SK-N-SH (cell line): Measurements from ENCODE around the gene SCEL. TPM values are rescaled to one million over a fixed set of nuclear protein-coding genes. Genes with fewer than 3 reads are reported as not detected.

Experiments
- CTCF ChIA-PET: fragments of 300-600, 350-600 bp; formaldehyde crosslinking; extraction: SDS; loops from one replicate; lab custom pipeline; 2021; lab: Yijun Ruan, JAX
- POLR2A ChIA-PET: fragments of 350-600 bp; sonication (Branson Sonifier 250); formaldehyde crosslinking; extraction: SDS; loops from one replicate; lab custom pipeline; 2020; ENCODE audit warnings: antibody characterized with exemption, inconsistent platforms; lab: Yijun Ruan, JAX
- DNase-seq: peaks from one replicate; pipeline ENCODE4 v3.0.0; 2012
- H2AFZ ChIP-seq: fragments of 200-600 bp; sonication (generic); 2 replicates; pipeline ENCODE4 v1.8.1; 2016; ENCODE audit warnings: antibody characterized with exemption, mild to moderate bottlenecking, low read depth
- H3F3A ChIP-seq: fragments of 200-600 bp; sonication (generic); replicated peaks from 2 replicates; pipeline ENCODE3; 2016; ENCODE audit warnings: antibody characterized with exemption, mild to moderate bottlenecking; ENCODE audit not compliant: insufficient read depth
- H3K27ac ChIP-seq, 2 experiments: fragments of 200-500 bp in 1 of 2; fragments of 200-600 bp in 1 of 2; sonication (Bioruptor generic) in 1 of 2; sonication (generic), shearing (Covaris generic) in 1 of 2; 2 replicates each; pipeline versions ENCODE4 v1.5.1 to v1.6.1; 2014 to 2016; ENCODE audit warnings: low read depth in 2 of 2, inconsistent platforms in 1 of 2, low read length in 1 of 2, mild to moderate bottlenecking in 1 of 2, mixed read lengths in 1 of 2
- H3K27me3 ChIP-seq: fragments of 200-600 bp; sonication (generic), shearing (Covaris generic); 2 replicates; pipeline ENCODE4 v1.6.1; 2016; ENCODE audit warnings: mixed run types; ENCODE audit not compliant: insufficient read depth
- H3K36me3 ChIP-seq, 2 experiments: fragments of 200-500 bp in 1 of 2; fragments of 200-600 bp in 1 of 2; sonication (Bioruptor generic) in 1 of 2; sonication (generic) in 1 of 2; replicated peaks in 1 of 2; 2 replicates each; pipeline versions ENCODE3 to v1.5.1; 2014 to 2016; ENCODE audit warnings: low read length in 1 of 2, mild to moderate bottlenecking in 1 of 2; ENCODE audit not compliant: insufficient read depth in 2 of 2, control insufficient read depth in 1 of 2
- H3K4me1 ChIP-seq, 2 experiments: fragments of 200-500 bp in 1 of 2; fragments of 200-600 bp in 1 of 2; sonication (Bioruptor generic) in 1 of 2; sonication (generic), shearing (Covaris generic) in 1 of 2; 2 replicates each; pipeline versions ENCODE4 v1.5.1 to v1.6.1; 2014 to 2016; ENCODE audit warnings: low read depth in 1 of 2, low read length in 1 of 2, mixed run types in 1 of 2; ENCODE audit not compliant: insufficient read depth in 2 of 2, control insufficient read depth in 1 of 2
- H3K4me2 ChIP-seq: fragments of 200-600 bp; sonication (generic), shearing (Covaris generic); 2 replicates; pipeline ENCODE4 v1.6.1; 2017; ENCODE audit warnings: mixed run types
- H3K4me3 ChIP-seq, 2 experiments: fragments of 200-500 bp in 1 of 2; fragments of 200-600 bp in 1 of 2; sonication (Bioruptor generic) in 1 of 2; sonication (generic), shearing (Covaris generic) in 1 of 2; 2 replicates each; pipeline versions ENCODE4 v1.5.1 to v1.8.1; 2014 to 2016; ENCODE audit warnings: low read depth in 2 of 2, inconsistent platforms in 1 of 2, low read length in 1 of 2, mild to moderate bottlenecking in 1 of 2, mixed read lengths in 1 of 2, moderate library complexity in 1 of 2
- H3K79me2 ChIP-seq: fragments of 200-600 bp; sonication (generic); 2 replicates; pipeline ENCODE4 v1.8.1; 2017; ENCODE audit warnings: mild to moderate bottlenecking; ENCODE audit not compliant: insufficient read depth
- H3K9ac ChIP-seq: fragments of 200-600 bp; sonication (generic); 2 replicates; pipeline ENCODE4 v1.6.1; 2017; ENCODE audit warnings: mixed run types
- H3K9me2 ChIP-seq: fragments of 200-600 bp; sonication (generic); 2 replicates; pipeline ENCODE4 v1.6.1; 2017; ENCODE audit warnings: mixed run types
- H3K9me3 ChIP-seq: fragments of 200-600 bp; sonication (generic); 2 replicates; pipeline ENCODE4 v1.6.1; 2017; ENCODE audit warnings: mixed run types, mild to moderate bottlenecking, moderate library complexity
- H4K20me1 ChIP-seq: fragments of 200-600 bp; sonication (generic); 2 replicates; pipeline ENCODE4 v1.6.1; 2017; ENCODE audit warnings: mild to moderate bottlenecking, mixed run types; ENCODE audit not compliant: insufficient read depth
- FOSL2 ChIP-seq: IDR thresholded peaks from 2 replicates; pipeline ENCODE4 v1.4.0; 2012; ENCODE audit warnings: low read depth, mild to moderate bottlenecking, moderate library complexity, borderline replicate concordance
- FOXJ3 ChIP-seq: sonication (generic); formaldehyde crosslinking; IDR thresholded peaks from 2 replicates; pipeline ENCODE4 v1.5.1; 2020; ENCODE audit warnings: mild to moderate bottlenecking, missing genetic modification reagents
- FOXM1 ChIP-seq: IDR thresholded peaks from 2 replicates; pipeline ENCODE4 v1.4.0; 2012; ENCODE audit warnings: low read depth, mild to moderate bottlenecking
- GATA2 ChIP-seq: sonication (generic); formaldehyde crosslinking; IDR thresholded peaks from 2 replicates; pipeline ENCODE4 v1.5.0; 2020; ENCODE audit warnings: mild to moderate bottlenecking, missing genetic modification reagents
- JUND ChIP-seq: IDR thresholded peaks from 2 replicates; pipeline ENCODE4 v1.4.0; 2012
- MXI1 ChIP-seq: IDR thresholded peaks from 2 replicates; pipeline ENCODE4 v1.6.1; 2012; ENCODE audit warnings: mild to moderate bottlenecking, low read depth, low read length, improper control_type of control experiment
- NFIC ChIP-seq: IDR thresholded peaks from 2 replicates; pipeline ENCODE4 v1.4.0; 2012; ENCODE audit warnings: borderline replicate concordance
- POLR2AphosphoS5 ChIP-seq: IDR thresholded peaks from 2 replicates; pipeline ENCODE4 v1.6.1; 2012; ENCODE audit warnings: low read depth, low read length
- RAD21 ChIP-seq: IDR thresholded peaks from 2 replicates; pipeline ENCODE4 v1.6.1; 2012; ENCODE audit warnings: mild to moderate bottlenecking, low read length
- RCOR1 ChIP-seq: fragments of 150-350 bp; IDR thresholded peaks from 2 replicates; pipeline ENCODE4 v1.6.1; 2017; ENCODE audit warnings: antibody characterized with exemption, low read length
- RXRA ChIP-seq: IDR thresholded peaks from 2 replicates; pipeline ENCODE4 v1.4.0; 2012; ENCODE audit warnings: low read depth, mild to moderate bottlenecking, borderline replicate concordance
- SIN3A ChIP-seq: IDR thresholded peaks from 2 replicates; pipeline ENCODE4 v1.6.1; 2012; ENCODE audit warnings: low read depth, mild to moderate bottlenecking, low read length, moderate library complexity, borderline replicate concordance
- TAF1 ChIP-seq: IDR thresholded peaks from 2 replicates; pipeline ENCODE4 v1.6.1; 2012; ENCODE audit warnings: low read depth, mild to moderate bottlenecking, low read length, moderate library complexity, borderline replicate concordance
- TCF12 ChIP-seq: IDR thresholded peaks from 2 replicates; pipeline ENCODE4 v1.4.0; 2012
- polyA plus RNA-seq, 3 experiments: library from polyadenylated mRNA; depleted of rRNA; stranded (reverse); fragments of >200 nt; gene quantifications; 2 replicates each; pipeline ENCODE4 v1.2.3, GENCODE V29; 2012
- TF ChIP-seq, protein P1 (sequence below): fragments of 200-600 bp; sonication (generic); IDR thresholded peaks from 2 replicates; pipeline ENCODE4 v1.6.1; 2017; ENCODE audit warnings: antibody characterized with exemption, mild to moderate bottlenecking, moderate library complexity
- TF ChIP-seq, protein P2 (sequence below): IDR thresholded peaks from 2 replicates; pipeline ENCODE4 v1.4.0; 2012; ENCODE audit warnings: low read depth
- TF ChIP-seq, protein P3 (sequence below): IDR thresholded peaks from 2 replicates; pipeline ENCODE4 v1.4.0; 2012; ENCODE audit warnings: low read depth, borderline replicate concordance
- TF ChIP-seq, protein P4 (sequence below): IDR thresholded peaks from 2 replicates; pipeline ENCODE4 v1.4.0; 2012; ENCODE audit warnings: low read depth, borderline replicate concordance
- TF ChIP-seq, protein P5 (sequence below): fragments of 150-350 bp; IDR thresholded peaks from 2 replicates; pipeline ENCODE4 v1.6.1; 2016; ENCODE audit warnings: mild to moderate bottlenecking, low read depth, low read length

Gene SCEL
- polyA plus RNA-seq, 1 of the 3 experiments (the other 2 are of a cell fraction): 0.02 TPM

DNA sequence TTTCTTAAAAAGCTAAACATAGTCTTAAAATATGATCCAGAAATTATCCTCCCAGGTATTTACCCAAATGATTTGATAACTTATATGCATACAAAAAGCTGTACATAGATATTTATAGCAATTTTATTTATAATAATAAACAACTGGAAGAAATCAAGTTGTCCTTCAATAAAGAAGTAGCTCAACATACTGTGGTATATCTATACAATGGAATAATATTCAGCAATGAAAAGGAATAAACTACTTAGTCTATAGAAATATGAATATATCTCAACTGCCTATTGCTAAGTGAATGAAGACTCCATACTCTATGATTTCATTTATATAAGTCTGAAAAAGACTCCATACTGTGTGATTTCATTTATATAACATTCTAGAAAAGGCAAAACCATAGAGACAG is 114.9 kb downstream of the SCEL start:
- no peak overlapping the region for H3K4me2 ChIP-seq
- H4K20me1 ChIP-seq: no peaks in the 10 kb centered on the region
- DNase-seq: no peak
- no peak overlapping the region for H2AFZ ChIP-seq
- H3K9me2 ChIP-seq: no peaks in the 10 kb centered on the region
- no peak overlapping the region for H3K9ac ChIP-seq
- H3K4me1 ChIP-seq: no peaks in the 10 kb centered on the region
- no peaks in the 10 kb centered on the region for H3K36me3 ChIP-seq
- no peaks in the 10 kb centered on the region for H3K27me3 ChIP-seq
- no peaks in the 10 kb centered on the region for H3F3A ChIP-seq
- TF ChIP-seq FOSL2: no peak
- TF ChIP-seq, protein P1, sequence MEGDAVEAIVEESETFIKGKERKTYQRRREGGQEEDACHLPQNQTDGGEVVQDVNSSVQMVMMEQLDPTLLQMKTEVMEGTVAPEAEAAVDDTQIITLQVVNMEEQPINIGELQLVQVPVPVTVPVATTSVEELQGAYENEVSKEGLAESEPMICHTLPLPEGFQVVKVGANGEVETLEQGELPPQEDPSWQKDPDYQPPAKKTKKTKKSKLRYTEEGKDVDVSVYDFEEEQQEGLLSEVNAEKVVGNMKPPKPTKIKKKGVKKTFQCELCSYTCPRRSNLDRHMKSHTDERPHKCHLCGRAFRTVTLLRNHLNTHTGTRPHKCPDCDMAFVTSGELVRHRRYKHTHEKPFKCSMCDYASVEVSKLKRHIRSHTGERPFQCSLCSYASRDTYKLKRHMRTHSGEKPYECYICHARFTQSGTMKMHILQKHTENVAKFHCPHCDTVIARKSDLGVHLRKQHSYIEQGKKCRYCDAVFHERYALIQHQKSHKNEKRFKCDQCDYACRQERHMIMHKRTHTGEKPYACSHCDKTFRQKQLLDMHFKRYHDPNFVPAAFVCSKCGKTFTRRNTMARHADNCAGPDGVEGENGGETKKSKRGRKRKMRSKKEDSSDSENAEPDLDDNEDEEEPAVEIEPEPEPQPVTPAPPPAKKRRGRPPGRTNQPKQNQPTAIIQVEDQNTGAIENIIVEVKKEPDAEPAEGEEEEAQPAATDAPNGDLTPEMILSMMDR: no peak
- TF ChIP-seq FOXM1: no peak
- TF ChIP-seq, protein P2, sequence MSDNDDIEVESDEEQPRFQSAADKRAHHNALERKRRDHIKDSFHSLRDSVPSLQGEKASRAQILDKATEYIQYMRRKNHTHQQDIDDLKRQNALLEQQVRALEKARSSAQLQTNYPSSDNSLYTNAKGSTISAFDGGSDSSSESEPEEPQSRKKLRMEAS: no peak
- TF ChIP-seq, protein P3, sequence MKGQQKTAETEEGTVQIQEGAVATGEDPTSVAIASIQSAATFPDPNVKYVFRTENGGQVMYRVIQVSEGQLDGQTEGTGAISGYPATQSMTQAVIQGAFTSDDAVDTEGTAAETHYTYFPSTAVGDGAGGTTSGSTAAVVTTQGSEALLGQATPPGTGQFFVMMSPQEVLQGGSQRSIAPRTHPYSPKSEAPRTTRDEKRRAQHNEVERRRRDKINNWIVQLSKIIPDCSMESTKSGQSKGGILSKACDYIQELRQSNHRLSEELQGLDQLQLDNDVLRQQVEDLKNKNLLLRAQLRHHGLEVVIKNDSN: no peak
- TF ChIP-seq POLR2AphosphoS5: no peak
- TF ChIP-seq TCF12: no peak
- no peak for TF ChIP-seq RAD21
- TF ChIP-seq RXRA: no peak
- no peak for TF ChIP-seq RCOR1
- TF ChIP-seq GATA2 (CRISPR knock-in tag): no peak
- no peak for TF ChIP-seq NFIC
- TF ChIP-seq, protein P4, sequence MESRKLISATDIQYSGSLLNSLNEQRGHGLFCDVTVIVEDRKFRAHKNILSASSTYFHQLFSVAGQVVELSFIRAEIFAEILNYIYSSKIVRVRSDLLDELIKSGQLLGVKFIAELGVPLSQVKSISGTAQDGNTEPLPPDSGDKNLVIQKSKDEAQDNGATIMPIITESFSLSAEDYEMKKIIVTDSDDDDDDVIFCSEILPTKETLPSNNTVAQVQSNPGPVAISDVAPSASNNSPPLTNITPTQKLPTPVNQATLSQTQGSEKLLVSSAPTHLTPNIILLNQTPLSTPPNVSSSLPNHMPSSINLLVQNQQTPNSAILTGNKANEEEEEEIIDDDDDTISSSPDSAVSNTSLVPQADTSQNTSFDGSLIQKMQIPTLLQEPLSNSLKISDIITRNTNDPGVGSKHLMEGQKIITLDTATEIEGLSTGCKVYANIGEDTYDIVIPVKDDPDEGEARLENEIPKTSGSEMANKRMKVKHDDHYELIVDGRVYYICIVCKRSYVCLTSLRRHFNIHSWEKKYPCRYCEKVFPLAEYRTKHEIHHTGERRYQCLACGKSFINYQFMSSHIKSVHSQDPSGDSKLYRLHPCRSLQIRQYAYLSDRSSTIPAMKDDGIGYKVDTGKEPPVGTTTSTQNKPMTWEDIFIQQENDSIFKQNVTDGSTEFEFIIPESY: no peak
- no peak for TF ChIP-seq MXI1
- TF ChIP-seq FOXJ3 (CRISPR knock-in tag): no peak
- TF ChIP-seq, protein P5, sequence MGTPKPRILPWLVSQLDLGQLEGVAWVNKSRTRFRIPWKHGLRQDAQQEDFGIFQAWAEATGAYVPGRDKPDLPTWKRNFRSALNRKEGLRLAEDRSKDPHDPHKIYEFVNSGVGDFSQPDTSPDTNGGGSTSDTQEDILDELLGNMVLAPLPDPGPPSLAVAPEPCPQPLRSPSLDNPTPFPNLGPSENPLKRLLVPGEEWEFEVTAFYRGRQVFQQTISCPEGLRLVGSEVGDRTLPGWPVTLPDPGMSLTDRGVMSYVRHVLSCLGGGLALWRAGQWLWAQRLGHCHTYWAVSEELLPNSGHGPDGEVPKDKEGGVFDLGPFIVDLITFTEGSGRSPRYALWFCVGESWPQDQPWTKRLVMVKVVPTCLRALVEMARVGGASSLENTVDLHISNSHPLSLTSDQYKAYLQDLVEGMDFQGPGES: no peak
- TF ChIP-seq TAF1: no peak
- no peak for TF ChIP-seq JUND
- no peak for TF ChIP-seq SIN3A
- no peak overlapping the region for H3K4me3 ChIP-seq
- ChIA-PET CTCF (no interaction called here), POLR2A (no interaction called here)
- no peaks in the 10 kb centered on the region for H3K9me3 ChIP-seq
- no peak overlapping the region for H3K27ac ChIP-seq
- no peaks in the 10 kb centered on the region for H3K79me2 ChIP-seq
